HG03558 (cell line): ENCODE data around the gene ADM5.

Experiments
- ATAC-seq: cut with Tn5 transposase; IDR thresholded peaks from one replicate; pipeline ENCODE4 v1.9.1; 2021; ENCODE audit warnings: moderate number of reproducible peaks; ENCODE audit not compliant: unreplicated experiment; ENCODE audit errors: extremely low read depth

Gene ADM5

GRCh38 chr19:49657493-49658138 is 31.8 kb upstream of the ADM5 start:
- no peak for ATAC-seq

GRCh38 chr19:49658139-49658517 is 31.3 kb upstream of the ADM5 start:
- no peak for ATAC-seq

GRCh38 chr19:49658566-49659442 is 30.6 kb upstream of the ADM5 start:
- ATAC-seq: no peak

GRCh38 chr19:49660338-49660961 is 28.9 kb upstream of the ADM5 start:
- no peak for ATAC-seq

DNA sequence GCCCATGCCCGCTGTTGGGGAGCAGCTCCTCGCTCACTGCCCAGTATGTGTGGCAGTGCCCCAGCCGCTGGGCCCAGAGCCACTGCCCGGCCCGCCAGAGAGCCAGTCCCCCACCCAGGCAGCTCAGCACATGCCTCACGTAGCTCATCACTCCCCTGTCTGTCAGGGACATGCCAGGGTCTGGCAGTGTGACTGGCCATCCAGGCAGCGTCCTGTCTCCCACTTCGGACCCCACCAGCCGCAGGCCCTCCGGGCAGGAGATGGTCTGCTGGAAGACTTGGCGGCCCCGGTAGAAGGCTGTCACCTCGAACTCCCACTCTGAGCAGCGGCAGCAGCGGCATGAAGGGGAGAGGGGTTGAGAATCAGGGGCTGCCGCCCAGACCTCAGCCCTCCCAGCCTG is 27.4 kb upstream of the ADM5 start:
- ATAC-seq: no peak

GRCh38 chr19:49663224-49663623 is 26.2 kb upstream of the ADM5 start:
- no peak for ATAC-seq

GRCh38 chr19:49664171-49665035 is 25.0 kb upstream of the ADM5 start:
- no peak for ATAC-seq

- no peak for ATAC-seq
Observed at GRCh38 chr19:49665036-49665350, 24.4 kb upstream of the ADM5 start.

DNA sequence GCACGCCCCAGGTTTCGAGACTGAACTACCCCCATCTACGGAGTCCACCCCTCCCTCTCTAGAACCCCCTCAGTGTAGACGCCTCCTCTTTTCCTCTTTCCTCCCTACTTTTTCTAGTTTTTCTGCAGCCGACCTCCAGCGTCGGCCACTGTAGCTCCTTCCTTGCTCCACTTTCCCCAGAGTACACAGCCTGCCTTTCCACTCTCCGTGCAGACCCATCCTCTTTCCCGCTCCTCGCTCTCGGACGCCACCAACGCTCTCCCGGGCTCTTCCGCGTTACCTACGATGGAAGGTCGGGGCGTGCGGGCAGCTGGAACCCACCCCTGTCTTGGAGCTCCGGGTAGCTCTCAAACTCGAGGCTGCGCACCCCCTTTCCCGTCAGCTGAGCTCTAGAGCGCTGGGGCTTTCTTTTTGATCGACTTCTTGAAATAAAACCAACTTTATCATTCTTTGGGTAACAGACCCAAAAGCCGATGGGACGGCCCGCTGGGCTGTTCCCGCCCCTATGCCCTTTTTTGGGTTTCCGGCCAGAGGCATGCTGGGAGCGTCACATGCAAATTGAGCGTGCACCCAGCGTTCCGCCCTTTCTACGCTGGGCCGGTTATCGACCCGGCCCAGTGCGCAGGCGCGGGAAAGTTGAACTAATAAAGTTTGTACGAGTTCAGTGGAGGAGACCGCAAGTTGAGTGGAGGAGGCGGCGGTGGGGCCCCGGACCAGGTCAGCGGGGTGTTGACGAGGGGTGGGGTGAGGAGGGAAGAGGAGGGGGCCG is 23.9 kb upstream of the ADM5 start, which contains the start of the genes BCL2L12 and IRF3:
TSS of gene BCL2L12 (plus strand) at position 583 of the 769 bp plus-strand sequence. CDS start 760 bp downstream, outside the sequence.
TSS of gene IRF3 (minus strand) at position 507 of the 769 bp plus-strand sequence. CDS start 1,019 bp downstream, outside the sequence.
- peak; percentile 58 for ATAC-seq

DNA sequence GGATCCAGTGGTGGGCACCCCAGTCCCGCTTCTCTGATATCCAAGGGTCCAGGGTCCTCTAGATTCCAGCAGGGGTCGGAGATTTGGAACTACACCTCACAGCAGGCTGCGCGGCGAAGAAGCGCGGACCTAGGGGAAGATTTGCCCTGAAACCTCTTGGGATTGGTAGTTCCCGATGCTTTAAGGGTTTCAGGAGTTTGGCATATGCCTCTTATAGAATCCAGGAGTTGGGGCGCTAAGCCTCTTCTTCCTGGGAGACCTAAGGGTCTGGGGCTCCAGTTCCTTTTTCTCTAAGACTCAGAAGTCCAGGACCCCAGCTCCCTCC is 23.3 kb upstream of the ADM5 start:
- ATAC-seq: no peak

DNA sequence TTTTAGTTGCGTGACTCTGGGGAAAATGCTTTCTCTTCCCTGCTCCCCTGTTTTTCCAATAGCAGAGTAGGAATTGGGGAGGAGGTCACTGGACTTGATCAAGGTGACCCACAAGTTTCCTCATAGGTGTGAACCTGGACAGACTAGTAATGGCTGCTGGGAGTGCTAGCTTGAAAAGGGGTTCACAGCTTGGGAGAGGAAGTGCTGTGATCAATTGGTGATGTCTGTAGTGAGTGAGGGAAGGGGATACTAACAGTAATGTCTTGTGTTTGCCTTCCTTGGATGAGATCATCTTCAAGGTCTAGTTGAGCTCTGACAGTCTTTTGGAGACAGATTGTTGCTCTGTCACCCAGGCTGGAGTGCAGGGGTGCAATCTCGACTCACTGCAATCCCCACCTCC is 21.9 kb upstream of the ADM5 start:
- no peak for ATAC-seq

- ATAC-seq: no peak
Observed at GRCh38 chr19:49669516-49669915, 19.9 kb upstream of the ADM5 start.

- ATAC-seq: no peak
Observed at GRCh38 chr19:49672131-49672919, 17.1 kb upstream of the ADM5 start.

GRCh38 chr19:49676136-49676783 is 13.1 kb upstream of the ADM5 start:
- no peak for ATAC-seq

DNA sequence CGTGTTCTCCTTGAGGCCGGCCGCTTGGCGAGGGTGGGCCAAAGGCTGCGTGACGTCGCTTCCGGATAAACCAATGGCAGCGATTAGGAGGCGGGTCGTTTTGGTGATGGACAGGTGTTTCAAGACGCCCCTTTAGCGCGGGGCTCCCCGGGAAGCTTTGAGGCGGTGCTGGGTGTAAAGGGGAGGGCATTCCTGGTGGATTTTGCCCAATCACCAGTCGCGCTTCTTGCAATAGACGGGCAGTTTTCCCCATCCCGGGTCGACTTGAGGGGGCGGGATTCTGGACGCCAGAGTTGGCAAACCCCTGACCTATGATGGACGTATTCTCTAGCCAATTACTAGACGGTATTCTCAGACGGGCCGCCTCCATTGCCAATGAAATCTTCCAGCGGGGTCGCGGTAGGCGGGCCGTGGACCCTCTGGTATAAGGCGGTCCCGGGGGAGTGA is 12.6 kb upstream of the ADM5 start:
- peak; percentile 43 for ATAC-seq

DNA sequence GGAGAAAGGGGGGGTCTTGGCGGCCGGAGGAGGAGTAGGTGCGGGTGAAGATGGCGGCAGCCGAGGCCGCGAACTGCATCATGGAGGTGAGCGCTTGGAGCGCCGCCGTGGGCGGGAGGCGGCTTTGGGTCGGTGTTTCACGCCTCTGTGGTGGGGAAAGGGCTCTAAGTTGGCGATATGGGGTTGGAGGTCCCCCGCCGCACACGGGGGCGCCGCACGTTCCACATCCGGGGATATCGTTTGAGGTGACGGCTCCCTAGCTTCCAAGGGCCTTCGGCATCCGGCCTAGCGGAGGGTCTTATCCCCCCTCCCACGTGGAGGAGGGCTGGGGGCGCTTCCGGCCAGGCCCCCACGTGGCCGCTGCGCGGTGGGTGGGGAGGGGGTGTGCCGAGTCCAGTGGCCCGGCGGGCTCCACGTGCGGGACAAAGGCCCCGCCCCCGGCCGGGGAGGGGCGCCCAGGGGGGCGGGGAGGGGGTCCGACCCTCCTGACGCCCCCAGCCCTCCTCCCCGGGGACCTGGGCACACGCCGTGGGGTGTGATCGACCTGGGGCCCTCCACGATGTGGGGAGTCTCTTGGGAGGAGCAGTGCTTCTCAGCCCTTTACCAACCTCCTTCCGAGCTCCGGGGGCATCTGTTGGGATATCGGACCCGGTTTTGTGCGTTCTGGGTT is 12.0 kb upstream of the ADM5 start, which contains the start of gene PRMT1:
TSS of gene PRMT1 (plus strand) at position 41 of the 670 bp plus-strand sequence. CDS start at position 51, 10 bp downstream.
- ATAC-seq: no peak

DNA sequence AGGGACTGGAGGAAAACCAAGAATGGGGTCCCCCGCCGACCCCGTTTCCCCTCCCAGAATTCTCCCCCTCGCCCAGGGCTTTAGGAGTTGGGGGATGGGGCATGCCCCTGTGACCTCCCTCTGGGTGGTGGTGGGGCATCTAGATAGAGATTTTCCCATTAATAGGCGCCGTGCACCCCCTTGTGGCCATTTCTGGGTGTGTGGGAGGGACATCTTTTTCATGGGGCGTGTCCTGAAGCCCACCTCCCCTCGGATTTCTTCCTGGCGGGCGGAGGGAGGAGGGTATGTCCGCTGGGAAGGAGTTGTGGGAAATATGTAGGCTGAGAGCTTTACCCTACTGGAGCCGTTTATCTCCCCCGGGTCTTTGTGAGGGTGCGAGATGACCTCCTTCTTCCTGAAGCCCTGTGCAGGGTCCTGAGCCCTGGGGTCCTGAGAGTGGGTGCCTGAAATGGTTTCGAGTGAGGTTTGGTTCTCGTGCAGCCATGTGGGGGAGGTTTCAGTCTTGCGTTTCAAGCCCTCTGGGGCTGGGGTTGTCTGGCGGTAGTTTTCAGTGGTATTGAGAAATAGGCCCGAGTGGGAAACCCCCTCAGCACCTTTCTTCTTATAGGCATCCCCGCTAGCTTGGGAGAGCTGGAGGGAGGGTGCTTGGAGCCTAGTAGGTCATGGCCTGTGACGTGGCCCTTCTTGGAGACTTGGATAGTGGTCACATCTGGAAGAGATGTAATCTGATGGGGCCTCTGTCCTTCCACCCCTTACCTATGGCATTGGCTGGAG is 11.3 kb upstream of the ADM5 start:
- ATAC-seq: no peak
